GM19452 (cell line): Measurements from ENCODE around the gene MAST4.
"Not testable (repeated sequence)": the region's sequence is repeated elsewhere in the genome, so short reads cannot be mapped to it uniquely, and the experiment has no call there.

Experiments used
- ATAC-seq: cut with Tn5 transposase; IDR thresholded peaks from one replicate; pipeline ENCODE4 v1.9.1; 2021; ENCODE audit not compliant: unreplicated experiment

The MAST4 gene

GRCh38 chr5:66805514-66806430 lies 209.6 kb downstream of the MAST4 start:
- no peak for ATAC-seq

- no peak for ATAC-seq
Measured at GRCh38 chr5:66807743-66808142, 211.6 kb downstream of the MAST4 start.

- no peak for ATAC-seq
Measured at GRCh38 chr5:66808663-66809062, 212.5 kb downstream of the MAST4 start.

GRCh38 chr5:66810151-66810550 lies 214.0 kb downstream of the MAST4 start:
- no peak for ATAC-seq

- no peak for ATAC-seq
Measured at GRCh38 chr5:66810848-66811261, 214.7 kb downstream of the MAST4 start.

GRCh38 chr5:66812291-66812690 lies 216.1 kb downstream of the MAST4 start:
- ATAC-seq = no peak

- ATAC-seq = no peak
Measured at GRCh38 chr5:66813306-66813705, 217.1 kb downstream of the MAST4 start.

- ATAC-seq = no peak
Measured at GRCh38 chr5:66814146-66814991, 218.2 kb downstream of the MAST4 start.

GRCh38 chr5:66818304-66818934 lies 222.2 kb downstream of the MAST4 start:
- ATAC-seq = no peak

- no peak for ATAC-seq
Measured at GRCh38 chr5:66818935-66819328, 222.7 kb downstream of the MAST4 start.

GRCh38 chr5:66820630-66821207 lies 224.5 kb downstream of the MAST4 start:
- no peak for ATAC-seq

- ATAC-seq = no peak
Measured at GRCh38 chr5:66821688-66822429, 225.7 kb downstream of the MAST4 start.

GRCh38 chr5:66822906-66823305 lies 226.7 kb downstream of the MAST4 start:
- ATAC-seq = not testable (repeated sequence)

GRCh38 chr5:66824476-66824875 lies 228.3 kb downstream of the MAST4 start:
- ATAC-seq = no peak

- ATAC-seq = no peak
Measured at GRCh38 chr5:66826263-66826662, 230.1 kb downstream of the MAST4 start.

GRCh38 chr5:66826696-66827095 lies 230.5 kb downstream of the MAST4 start:
- no peak for ATAC-seq

- ATAC-seq = peak; percentile 14
Measured at GRCh38 chr5:66828046-66828547, 231.9 kb downstream of the MAST4 start.

GRCh38 chr5:66828548-66829357 lies 232.6 kb downstream of the MAST4 start:
- ATAC-seq = peak; percentile 81

- no peak for ATAC-seq
Measured at GRCh38 chr5:66829358-66829674, 233.1 kb downstream of the MAST4 start.
